ENCODE results near the gene SETD2. TPM values are rescaled to one million over a fixed set of nuclear protein-coding genes. Genes with fewer than 3 reads are reported as not detected.

Gene SETD2
- total RNA-seq, 1 experiment from 2014 or later: 60.2 TPM

GRCh38 chr3:47010111-47010712 lies 153.7 kb downstream of the SETD2 start:
- no peaks in the 10 kb centered on the region for H3K79me2 ChIP-seq (ENCODE audit: low read length)
- no peak overlapping the region for H3K9ac ChIP-seq (ENCODE audit: low read length)
- H3K9me2 ChIP-seq (replicated peaks; ENCODE audit: insufficient read depth, low read length): no peaks in the 10 kb centered on the region
- H2AFZ ChIP-seq (ENCODE audit: low read length): no peak overlapping the region
- H3K4me1 ChIP-seq (ENCODE audit: low read length): peaks cover 4% of the 10 kb centered on the region
- 0 out of 2 replicates have a peak, but pooled peaks cover 6% of the 10 kb centered on the region for H4K20me1 ChIP-seq (ENCODE audit: insufficient read depth, low read depth, low read length)
- no peaks in the 10 kb centered on the region for H3K27me3 ChIP-seq (ENCODE audit: low read length)
- H3K4me2 ChIP-seq (ENCODE audit: low read depth, low read length, poor library complexity, severe bottlenecking): no peak overlapping the region
- H3K9me3 ChIP-seq (ENCODE audit: low read length): no peaks in the 10 kb centered on the region
- no peak for DNase-seq
- H3K4me3 ChIP-seq (ENCODE audit: low read length): no peak overlapping the region
- H3K27ac ChIP-seq (ENCODE audit: low read length): no peak overlapping the region
- peaks cover 9% of the 10 kb centered on the region for H3K36me3 ChIP-seq (ENCODE audit: insufficient read depth, low read length)

GRCh38 chr3:47009225-47010110 lies 154.4 kb downstream of the SETD2 start:
- no peak overlapping the region for H3K4me3 ChIP-seq (ENCODE audit: low read length)
- no peaks in the 10 kb centered on the region for H3K79me2 ChIP-seq (ENCODE audit: low read length)
- no peak overlapping the region for H3K9ac ChIP-seq (ENCODE audit: low read length)
- peaks cover 9% of the 10 kb centered on the region for H3K36me3 ChIP-seq (ENCODE audit: insufficient read depth, low read length)
- H3K4me1 ChIP-seq (ENCODE audit: low read length): peaks cover 4% of the 10 kb centered on the region
- no peak for DNase-seq
- no peak overlapping the region for H3K4me2 ChIP-seq (ENCODE audit: low read depth, low read length, poor library complexity, severe bottlenecking)
- 0 out of 2 replicates have a peak, but pooled peaks cover 6% of the 10 kb centered on the region for H4K20me1 ChIP-seq (ENCODE audit: insufficient read depth, low read depth, low read length)
- no peaks in the 10 kb centered on the region for H3K27me3 ChIP-seq (ENCODE audit: low read length)
- no peak overlapping the region for H2AFZ ChIP-seq (ENCODE audit: low read length)
- no peaks in the 10 kb centered on the region for H3K9me3 ChIP-seq (ENCODE audit: low read length)
- H3K27ac ChIP-seq (ENCODE audit: low read length): no peak overlapping the region
- H3K9me2 ChIP-seq (replicated peaks; ENCODE audit: insufficient read depth, low read length): no peaks in the 10 kb centered on the region

GRCh38 chr3:47008851-47009224 lies 155.1 kb downstream of the SETD2 start:
- H4K20me1 ChIP-seq (ENCODE audit: insufficient read depth, low read depth, low read length): 0 out of 2 replicates have a peak, but pooled peaks cover 6% of the 10 kb centered on the region
- H3K9ac ChIP-seq (ENCODE audit: low read length): no peak overlapping the region
- H3K9me3 ChIP-seq (ENCODE audit: low read length): no peaks in the 10 kb centered on the region
- peaks cover 9% of the 10 kb centered on the region for H3K36me3 ChIP-seq (ENCODE audit: insufficient read depth, low read length)
- no peaks in the 10 kb centered on the region for H3K9me2 ChIP-seq (replicated peaks; ENCODE audit: insufficient read depth, low read length)
- DNase-seq: no peak
- no peaks in the 10 kb centered on the region for H3K79me2 ChIP-seq (ENCODE audit: low read length)
- no peak overlapping the region for H3K27ac ChIP-seq (ENCODE audit: low read length)
- H3K4me2 ChIP-seq (ENCODE audit: low read depth, low read length, poor library complexity, severe bottlenecking): no peak overlapping the region
- no peak overlapping the region for H2AFZ ChIP-seq (ENCODE audit: low read length)
- H3K4me1 ChIP-seq (ENCODE audit: low read length): peaks cover 4% of the 10 kb centered on the region
- H3K4me3 ChIP-seq (ENCODE audit: low read length): no peak overlapping the region
- no peaks in the 10 kb centered on the region for H3K27me3 ChIP-seq (ENCODE audit: low read length)

- no peak overlapping the region for H3K4me2 ChIP-seq (ENCODE audit: low read depth, low read length, poor library complexity, severe bottlenecking)
- peaks cover 9% of the 10 kb centered on the region for H3K36me3 ChIP-seq (ENCODE audit: insufficient read depth, low read length)
- no peak for DNase-seq
These were observed 155.6 kb downstream of the SETD2 start for GRCh38 chr3:47008234-47008796.

GRCh38 chr3:47007482-47008233 lies 156.3 kb downstream of the SETD2 start:
- Histone ChIP-seq H3K9ac (ENCODE audit: low read length) (no peak overlapping the region), H3K9me2 (replicated peaks; ENCODE audit: insufficient read depth, low read length) (no peaks in the 10 kb centered on the region), H3K27ac (ENCODE audit: low read length) (no peak overlapping the region), H3K4me2 (ENCODE audit: low read depth, low read length, poor library complexity, severe bottlenecking) (no peak overlapping the region), H3K9me3 (ENCODE audit: low read length) (no peaks in the 10 kb centered on the region), H4K20me1 (ENCODE audit: insufficient read depth, low read depth, low read length) (0 out of 2 replicates have a peak, but pooled peaks cover 6% of the 10 kb centered on the region), H3K4me3 (ENCODE audit: low read length) (no peak overlapping the region), H3K4me1 (ENCODE audit: low read length) (peaks cover 4% of the 10 kb centered on the region), H3K79me2 (ENCODE audit: low read length) (no peaks in the 10 kb centered on the region), H3K27me3 (ENCODE audit: low read length) (no peaks in the 10 kb centered on the region), H2AFZ (ENCODE audit: low read length) (no peak overlapping the region), H3K36me3 (ENCODE audit: insufficient read depth, low read length) (peaks cover 13% of the 10 kb centered on the region)
- no peak for DNase-seq

More at GRCh38 chr3:47008234-47008796, 155.6 kb downstream of the SETD2 start:
- no peak overlapping the region for H3K9ac ChIP-seq (ENCODE audit: low read length)
- no peaks in the 10 kb centered on the region for H3K79me2 ChIP-seq (ENCODE audit: low read length)
- H3K27ac ChIP-seq (ENCODE audit: low read length): no peak overlapping the region
- H4K20me1 ChIP-seq (ENCODE audit: insufficient read depth, low read depth, low read length): 0 out of 2 replicates have a peak, but pooled peaks cover 6% of the 10 kb centered on the region
- no peaks in the 10 kb centered on the region for H3K27me3 ChIP-seq (ENCODE audit: low read length)
- H3K9me2 ChIP-seq (replicated peaks; ENCODE audit: insufficient read depth, low read length): no peaks in the 10 kb centered on the region
- no peaks in the 10 kb centered on the region for H3K9me3 ChIP-seq (ENCODE audit: low read length)
- H3K4me1 ChIP-seq (ENCODE audit: low read length): peaks cover 4% of the 10 kb centered on the region
- H2AFZ ChIP-seq (ENCODE audit: low read length): no peak overlapping the region
- H3K4me3 ChIP-seq (ENCODE audit: low read length): no peak overlapping the region

GRCh38 chr3:47007001-47007400 lies 156.9 kb downstream of the SETD2 start:
- DNase-seq: no peak
- no peaks in the 10 kb centered on the region for H3K9me2 ChIP-seq (replicated peaks; ENCODE audit: insufficient read depth, low read length)
- no peak overlapping the region for H3K9ac ChIP-seq (ENCODE audit: low read length)
- H3K79me2 ChIP-seq (ENCODE audit: low read length): no peaks in the 10 kb centered on the region
- peaks cover 16% of the 10 kb centered on the region for H3K36me3 ChIP-seq (ENCODE audit: insufficient read depth, low read length)
- H4K20me1 ChIP-seq (ENCODE audit: insufficient read depth, low read depth, low read length): 0 out of 2 replicates have a peak, but pooled peaks cover 6% of the 10 kb centered on the region
- H2AFZ ChIP-seq (ENCODE audit: low read length): no peak overlapping the region
- peaks cover 4% of the 10 kb centered on the region for H3K4me1 ChIP-seq (ENCODE audit: low read length)
- H3K4me3 ChIP-seq (ENCODE audit: low read length): no peak overlapping the region
- no peaks in the 10 kb centered on the region for H3K27me3 ChIP-seq (ENCODE audit: low read length)
- no peak overlapping the region for H3K27ac ChIP-seq (ENCODE audit: low read length)
- H3K4me2 ChIP-seq (ENCODE audit: low read depth, low read length, poor library complexity, severe bottlenecking): no peak overlapping the region
- no peaks in the 10 kb centered on the region for H3K9me3 ChIP-seq (ENCODE audit: low read length)

GRCh38 chr3:47006145-47006651 lies 157.7 kb downstream of the SETD2 start:
- 0 out of 2 replicates have a peak, but pooled peaks cover 6% of the 10 kb centered on the region for H4K20me1 ChIP-seq (ENCODE audit: insufficient read depth, low read depth, low read length)
- no peak overlapping the region for H3K9ac ChIP-seq (ENCODE audit: low read length)
- H2AFZ ChIP-seq (ENCODE audit: low read length): no peak overlapping the region
- peaks cover 16% of the 10 kb centered on the region for H3K36me3 ChIP-seq (ENCODE audit: insufficient read depth, low read length)
- H3K79me2 ChIP-seq (ENCODE audit: low read length): no peaks in the 10 kb centered on the region
- H3K27me3 ChIP-seq (ENCODE audit: low read length): no peaks in the 10 kb centered on the region
- no peaks in the 10 kb centered on the region for H3K9me3 ChIP-seq (ENCODE audit: low read length)
- H3K4me2 ChIP-seq (ENCODE audit: low read depth, low read length, poor library complexity, severe bottlenecking): no peak overlapping the region
- no peak overlapping the region for H3K4me3 ChIP-seq (ENCODE audit: low read length)
- H3K4me1 ChIP-seq (ENCODE audit: low read length): peaks cover 4% of the 10 kb centered on the region
- no peak overlapping the region for H3K27ac ChIP-seq (ENCODE audit: low read length)
- DNase-seq: no peak
- H3K9me2 ChIP-seq (replicated peaks; ENCODE audit: insufficient read depth, low read length): no peaks in the 10 kb centered on the region

Measured in Karpas-422 (cell line).